ENCODE results near the gene AGPAT4.
"Not testable (repeated sequence)": the region's sequence is repeated elsewhere in the genome, so short reads cannot be mapped to it uniquely, and the experiment has no call there.

AGPAT4 gene

DNA sequence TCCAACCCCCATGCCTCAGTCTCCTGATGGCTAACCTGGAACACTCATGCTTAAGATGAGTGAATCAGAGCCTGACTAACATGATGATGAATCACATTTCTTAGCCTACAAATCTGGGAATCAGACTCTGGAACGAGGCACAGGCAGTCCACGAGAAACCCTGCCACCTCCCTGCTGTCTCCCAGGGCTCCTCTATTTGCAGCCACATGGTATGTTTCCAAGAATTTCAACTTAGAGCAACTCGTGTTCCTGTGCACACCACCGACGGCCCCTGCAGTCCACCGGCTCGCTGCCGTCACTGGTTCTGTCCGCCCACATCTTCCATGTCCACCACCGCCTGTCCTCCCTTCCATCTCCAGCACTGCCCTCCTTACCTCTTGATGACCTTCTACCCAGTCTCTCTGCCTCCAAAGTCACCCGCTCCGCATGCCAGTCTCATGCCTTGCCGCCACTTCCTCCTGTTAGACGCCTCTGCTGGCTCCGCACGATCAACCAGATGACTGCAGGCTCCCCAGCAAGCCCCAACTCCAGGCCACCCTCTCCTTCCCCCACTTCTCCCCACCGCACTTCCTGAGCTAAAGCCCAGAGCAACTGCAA, 87.6 kb downstream of the AGPAT4 start:
- H3K4me3 ChIP-seq (ENCODE audit: low read depth, low read length) = no peak overlapping the region
- no peaks in the 10 kb centered on the region for H3K27me3 ChIP-seq (ENCODE audit: insufficient read depth, low read depth, severe bottlenecking)
- TF ChIP-seq, protein P1, sequence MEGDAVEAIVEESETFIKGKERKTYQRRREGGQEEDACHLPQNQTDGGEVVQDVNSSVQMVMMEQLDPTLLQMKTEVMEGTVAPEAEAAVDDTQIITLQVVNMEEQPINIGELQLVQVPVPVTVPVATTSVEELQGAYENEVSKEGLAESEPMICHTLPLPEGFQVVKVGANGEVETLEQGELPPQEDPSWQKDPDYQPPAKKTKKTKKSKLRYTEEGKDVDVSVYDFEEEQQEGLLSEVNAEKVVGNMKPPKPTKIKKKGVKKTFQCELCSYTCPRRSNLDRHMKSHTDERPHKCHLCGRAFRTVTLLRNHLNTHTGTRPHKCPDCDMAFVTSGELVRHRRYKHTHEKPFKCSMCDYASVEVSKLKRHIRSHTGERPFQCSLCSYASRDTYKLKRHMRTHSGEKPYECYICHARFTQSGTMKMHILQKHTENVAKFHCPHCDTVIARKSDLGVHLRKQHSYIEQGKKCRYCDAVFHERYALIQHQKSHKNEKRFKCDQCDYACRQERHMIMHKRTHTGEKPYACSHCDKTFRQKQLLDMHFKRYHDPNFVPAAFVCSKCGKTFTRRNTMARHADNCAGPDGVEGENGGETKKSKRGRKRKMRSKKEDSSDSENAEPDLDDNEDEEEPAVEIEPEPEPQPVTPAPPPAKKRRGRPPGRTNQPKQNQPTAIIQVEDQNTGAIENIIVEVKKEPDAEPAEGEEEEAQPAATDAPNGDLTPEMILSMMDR (IDR thresholded peaks at IDR 0.05; ENCODE audit: low read depth, low read length) = no peak
- H3K9me3 ChIP-seq (ENCODE audit: severe bottlenecking) = no peaks in the 10 kb centered on the region
- H3K36me3 ChIP-seq = no peaks in the 10 kb centered on the region
- no peak for DNase-seq
- no peak overlapping the region for H3K27ac ChIP-seq

GRCh38 chr6:161181121-161181520, 92.7 kb downstream of the AGPAT4 start:
- H3K4me3 ChIP-seq (ENCODE audit: low read depth, low read length) = no peak overlapping the region
- TF ChIP-seq, protein P1 (IDR thresholded peaks at IDR 0.05; ENCODE audit: low read depth, low read length) = no peak
- H3K27ac ChIP-seq = no peak overlapping the region
- H3K9me3 ChIP-seq (ENCODE audit: severe bottlenecking) = peaks cover 10% of the 10 kb centered on the region
- no peaks in the 10 kb centered on the region for H3K27me3 ChIP-seq (ENCODE audit: insufficient read depth, low read depth, severe bottlenecking)
- no peaks in the 10 kb centered on the region; the same call in 1 of the 2 replicates for H3K36me3 ChIP-seq
- DNase-seq = no peak

- H3K27me3 ChIP-seq (ENCODE audit: insufficient read depth, low read depth, severe bottlenecking); H3K27ac ChIP-seq; DNase-seq; H3K4me3 ChIP-seq (ENCODE audit: low read depth, low read length); H3K36me3 ChIP-seq: not testable (repeated sequence)
- H3K9me3 ChIP-seq (ENCODE audit: severe bottlenecking) = peaks cover 10% of the 10 kb centered on the region
Observed at GRCh38 chr6:161178155-161178554, 95.7 kb downstream of the AGPAT4 start.

GRCh38 chr6:161176428-161176827, 97.4 kb downstream of the AGPAT4 start:
- DNase-seq = not testable (repeated sequence)

GRCh38 chr6:161172769-161173168, 101.1 kb downstream of the AGPAT4 start:
- not testable (repeated sequence) for H3K4me3 ChIP-seq (ENCODE audit: low read depth, low read length); H3K9me3 ChIP-seq (ENCODE audit: severe bottlenecking); DNase-seq; H3K27ac ChIP-seq; H3K36me3 ChIP-seq; H3K27me3 ChIP-seq (ENCODE audit: insufficient read depth, low read depth, severe bottlenecking)

More at GRCh38 chr6:161176428-161176827, 97.4 kb downstream of the AGPAT4 start:
- peaks cover 10% of the 10 kb centered on the region for H3K9me3 ChIP-seq (ENCODE audit: severe bottlenecking)
- H3K36me3 ChIP-seq; H3K27ac ChIP-seq; H3K4me3 ChIP-seq (ENCODE audit: low read depth, low read length); H3K27me3 ChIP-seq (ENCODE audit: insufficient read depth, low read depth, severe bottlenecking): not testable (repeated sequence)

DNA sequence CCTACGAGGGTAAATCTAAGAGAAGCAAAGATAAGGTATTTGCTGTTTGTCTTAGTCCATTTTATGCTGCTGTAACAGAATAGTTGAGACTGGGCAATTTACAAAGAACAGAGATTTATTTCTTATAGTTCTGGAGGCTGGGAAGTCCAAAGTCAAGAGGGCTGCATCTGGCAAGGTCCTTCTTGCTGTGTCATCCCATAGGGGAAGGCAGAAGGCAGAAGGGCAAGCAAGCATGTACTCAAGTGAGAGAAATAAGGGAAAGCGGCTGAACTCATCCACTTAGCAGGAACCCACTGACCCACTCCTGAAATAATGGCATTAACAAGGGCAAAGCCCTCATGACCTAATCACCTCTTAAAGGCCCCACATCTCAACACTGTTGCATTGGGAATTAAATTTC, 102.7 kb downstream of the AGPAT4 start:
- Histone ChIP-seq H3K4me3 (ENCODE audit: low read depth, low read length) (no peak overlapping the region), H3K27me3 (ENCODE audit: insufficient read depth, low read depth, severe bottlenecking) (no peaks in the 10 kb centered on the region), H3K27ac (no peak overlapping the region), H3K36me3 (no peaks in the 10 kb centered on the region), H3K9me3 (ENCODE audit: severe bottlenecking) (no peaks in the 10 kb centered on the region)
- no peak for DNase-seq
- TF ChIP-seq, protein P1 (IDR thresholded peaks at IDR 0.05; ENCODE audit: low read depth, low read length) = no peak

GRCh38 chr6:161169696-161170095, 104.2 kb downstream of the AGPAT4 start:
- H3K27ac ChIP-seq = no peak overlapping the region

More at GRCh38 chr6:161169696-161170095, 104.2 kb downstream of the AGPAT4 start:
- peaks cover 7% of the 10 kb centered on the region for H3K36me3 ChIP-seq
- no peak overlapping the region for H3K4me3 ChIP-seq (ENCODE audit: low read depth, low read length)
- TF ChIP-seq, protein P1 (IDR thresholded peaks at IDR 0.05; ENCODE audit: low read depth, low read length) = no peak
- no peak for DNase-seq
- H3K9me3 ChIP-seq (ENCODE audit: severe bottlenecking) = no peaks in the 10 kb centered on the region
- H3K27me3 ChIP-seq (ENCODE audit: insufficient read depth, low read depth, severe bottlenecking) = no peaks in the 10 kb centered on the region

Data from WERI-Rb-1 (cell line).